22Rv1 (cell line): ENCODE results near the gene PRICKLE1.

ENCODE experiments used
- H3K27ac ChIP-seq: fragments of 450-650 bp; 2 replicates; pipeline ENCODE4 v1.5.1; 2017
- ZFX ChIP-seq: fragments of 450-650 bp; IDR thresholded peaks from 2 replicates; pipeline ENCODE4 v1.6.1; 2017; ENCODE audit warnings: antibody characterized with exemption, borderline replicate concordance
- TF ChIP-seq, protein P1 (sequence below): fragments of 450-650 bp; IDR thresholded peaks from 2 replicates; pipeline ENCODE4 v1.5.1; 2017; ENCODE audit warnings: mild to moderate bottlenecking

The PRICKLE1 gene

GRCh38 chr12:42442888-42443287, 146.7 kb downstream of the PRICKLE1 start:
- TF ChIP-seq, protein P1, sequence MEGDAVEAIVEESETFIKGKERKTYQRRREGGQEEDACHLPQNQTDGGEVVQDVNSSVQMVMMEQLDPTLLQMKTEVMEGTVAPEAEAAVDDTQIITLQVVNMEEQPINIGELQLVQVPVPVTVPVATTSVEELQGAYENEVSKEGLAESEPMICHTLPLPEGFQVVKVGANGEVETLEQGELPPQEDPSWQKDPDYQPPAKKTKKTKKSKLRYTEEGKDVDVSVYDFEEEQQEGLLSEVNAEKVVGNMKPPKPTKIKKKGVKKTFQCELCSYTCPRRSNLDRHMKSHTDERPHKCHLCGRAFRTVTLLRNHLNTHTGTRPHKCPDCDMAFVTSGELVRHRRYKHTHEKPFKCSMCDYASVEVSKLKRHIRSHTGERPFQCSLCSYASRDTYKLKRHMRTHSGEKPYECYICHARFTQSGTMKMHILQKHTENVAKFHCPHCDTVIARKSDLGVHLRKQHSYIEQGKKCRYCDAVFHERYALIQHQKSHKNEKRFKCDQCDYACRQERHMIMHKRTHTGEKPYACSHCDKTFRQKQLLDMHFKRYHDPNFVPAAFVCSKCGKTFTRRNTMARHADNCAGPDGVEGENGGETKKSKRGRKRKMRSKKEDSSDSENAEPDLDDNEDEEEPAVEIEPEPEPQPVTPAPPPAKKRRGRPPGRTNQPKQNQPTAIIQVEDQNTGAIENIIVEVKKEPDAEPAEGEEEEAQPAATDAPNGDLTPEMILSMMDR, result no peak
- TF ChIP-seq ZFX, result no peak
- H3K27ac ChIP-seq, result no peak overlapping the region

DNA sequence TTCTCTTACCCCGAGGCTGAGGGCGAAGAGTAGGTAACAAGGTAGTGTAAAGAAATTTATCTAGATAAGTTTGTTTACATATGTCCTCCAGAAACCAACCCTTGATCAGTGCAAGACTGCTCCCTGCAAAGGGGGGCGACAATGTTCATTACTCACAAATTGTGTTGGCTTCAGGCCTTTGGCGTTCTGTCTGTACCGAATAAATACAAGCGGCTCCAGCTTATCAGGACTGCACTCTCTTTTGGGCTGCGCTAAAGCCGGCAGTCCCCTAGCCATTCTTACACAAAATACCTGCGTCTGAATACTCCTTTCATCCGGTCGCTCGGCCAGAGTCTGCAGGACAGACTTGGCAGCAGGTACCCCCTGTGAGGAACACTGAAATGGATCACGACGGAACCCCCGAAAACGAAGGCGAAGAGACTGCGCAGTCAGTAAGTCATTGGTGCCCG, 147.2 kb downstream of the PRICKLE1 start:
- no peak overlapping the region for H3K27ac ChIP-seq
- TF ChIP-seq, protein P1, result no peak
- TF ChIP-seq ZFX, result no peak

DNA sequence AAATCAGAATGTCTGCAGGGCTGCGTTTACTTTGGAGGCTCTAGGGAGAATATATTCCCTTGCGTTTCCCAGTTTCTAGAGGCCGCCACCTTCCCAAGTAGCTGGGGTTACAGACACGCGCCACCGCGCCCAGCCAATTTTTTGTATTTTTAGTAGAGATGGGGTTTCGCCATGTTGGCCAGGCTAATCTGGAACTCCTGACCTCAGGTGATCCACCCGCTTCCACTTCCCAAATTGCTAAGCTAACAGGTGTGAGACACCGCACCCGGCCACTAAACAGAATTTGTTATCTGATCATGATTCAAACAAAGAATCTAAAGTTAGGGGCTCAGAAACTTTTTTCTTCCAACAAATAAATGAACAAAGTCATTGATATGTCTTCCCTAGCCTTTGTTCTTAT, 148.9 kb downstream of the PRICKLE1 start:
- no peak overlapping the region for H3K27ac ChIP-seq
- no peak for TF ChIP-seq ZFX
- TF ChIP-seq, protein P1, result no peak

DNA sequence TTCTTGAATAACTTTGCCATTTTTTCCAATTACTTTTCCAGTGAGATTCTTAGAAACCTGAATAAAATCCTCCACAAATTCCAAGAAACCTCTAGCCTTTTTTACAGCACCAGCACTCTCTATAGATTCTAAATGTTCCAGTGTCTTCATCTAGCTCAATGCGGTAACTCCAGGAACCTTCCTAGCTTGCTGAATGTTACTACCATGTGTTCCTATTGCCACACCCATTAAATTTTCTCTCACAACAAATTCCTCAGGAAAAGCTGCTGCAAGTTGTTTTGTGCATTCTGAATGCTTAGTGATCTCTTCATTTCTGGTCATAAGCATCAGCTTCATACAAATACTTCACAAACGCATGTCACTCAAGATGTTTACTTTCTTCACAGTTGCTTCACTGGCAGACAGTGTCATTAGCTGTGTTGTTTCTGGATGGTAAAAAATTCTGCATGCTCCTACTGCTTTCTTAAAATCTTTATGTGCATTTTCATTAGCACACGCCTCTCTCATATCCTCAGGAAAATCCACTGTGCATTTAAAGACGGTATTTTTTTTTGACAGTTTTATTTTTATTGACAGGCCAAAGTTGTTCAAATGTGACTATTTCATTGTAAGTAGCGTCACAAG, 156.9 kb downstream of the PRICKLE1 start:
- H3K27ac ChIP-seq, result no peak overlapping the region
- TF ChIP-seq, protein P1, result no peak
- no peak for TF ChIP-seq ZFX

- H3K27ac ChIP-seq, result no peak overlapping the region
Observed at GRCh38 chr12:42428850-42429249, 160.7 kb downstream of the PRICKLE1 start.

DNA sequence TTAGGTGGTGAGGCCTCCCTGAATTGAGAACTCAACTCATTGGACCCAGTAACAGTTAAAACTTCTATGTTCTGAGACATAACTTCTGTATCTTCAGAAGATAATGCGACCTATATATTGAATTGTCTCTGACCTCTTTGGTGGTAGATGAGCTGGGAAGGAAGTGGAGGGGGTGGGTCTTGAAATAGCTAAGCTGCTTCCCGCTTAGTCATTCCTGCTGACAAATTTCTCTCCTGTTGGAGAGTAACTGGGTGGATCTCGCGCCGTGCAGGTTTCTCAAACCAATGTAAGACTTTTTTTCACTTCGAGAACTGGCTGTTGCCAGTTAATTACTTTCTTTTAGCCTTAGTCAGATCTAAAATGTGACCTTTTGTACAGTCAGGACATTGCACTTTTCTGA, 162.8 kb downstream of the PRICKLE1 start:
- no peak for TF ChIP-seq ZFX
- TF ChIP-seq, protein P1, result no peak
- no peak overlapping the region for H3K27ac ChIP-seq

More at GRCh38 chr12:42428850-42429249, 160.7 kb downstream of the PRICKLE1 start:
- TF ChIP-seq ZFX, result no peak
- TF ChIP-seq, protein P1, result no peak

DNA sequence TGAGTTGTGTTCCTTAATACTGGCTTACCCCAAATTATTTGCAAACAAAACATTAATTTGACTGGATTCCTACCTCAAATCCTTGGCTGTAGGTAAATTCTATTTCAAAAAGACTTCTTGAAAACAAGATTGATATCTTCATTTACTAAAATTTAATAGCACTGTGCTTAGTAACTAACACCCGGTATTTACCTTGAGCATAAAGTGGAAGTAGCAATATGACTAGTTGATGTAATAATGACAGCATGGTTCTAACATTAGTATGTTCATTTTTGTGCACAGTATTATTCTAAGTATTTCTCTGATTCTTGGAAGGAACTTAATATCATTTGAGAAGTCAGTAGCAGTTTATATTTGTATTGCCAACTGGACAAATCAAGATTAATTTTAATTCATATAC, 166.8 kb downstream of the PRICKLE1 start:
- TF ChIP-seq ZFX, result no peak
- TF ChIP-seq, protein P1, result no peak
- H3K27ac ChIP-seq, result no peak overlapping the region
